HG03378 (cell line): ENCODE results near the gene C2orf78.

Experiments
- ATAC-seq: cut with Tn5 transposase; IDR thresholded peaks from one replicate; pipeline ENCODE4 v1.9.1; 2021; ENCODE audit warnings: mild to moderate bottlenecking, moderate library complexity; ENCODE audit not compliant: unreplicated experiment

The C2orf78 gene

GRCh38 chr2:73836141-73836943, 52.4 kb downstream of the C2orf78 start:
- ATAC-seq = no peak

GRCh38 chr2:73837847-73838585, 54.0 kb downstream of the C2orf78 start:
- ATAC-seq = no peak

- ATAC-seq = no peak
Measured at GRCh38 chr2:73838889-73839534, 55.0 kb downstream of the C2orf78 start.

GRCh38 chr2:73839653-73840411, 55.8 kb downstream of the C2orf78 start:
- ATAC-seq = no peak

GRCh38 chr2:73841912-73842738, 58.1 kb downstream of the C2orf78 start:
- no peak for ATAC-seq

- ATAC-seq = no peak
Measured at GRCh38 chr2:73842739-73843019, 58.7 kb downstream of the C2orf78 start.

DNA sequence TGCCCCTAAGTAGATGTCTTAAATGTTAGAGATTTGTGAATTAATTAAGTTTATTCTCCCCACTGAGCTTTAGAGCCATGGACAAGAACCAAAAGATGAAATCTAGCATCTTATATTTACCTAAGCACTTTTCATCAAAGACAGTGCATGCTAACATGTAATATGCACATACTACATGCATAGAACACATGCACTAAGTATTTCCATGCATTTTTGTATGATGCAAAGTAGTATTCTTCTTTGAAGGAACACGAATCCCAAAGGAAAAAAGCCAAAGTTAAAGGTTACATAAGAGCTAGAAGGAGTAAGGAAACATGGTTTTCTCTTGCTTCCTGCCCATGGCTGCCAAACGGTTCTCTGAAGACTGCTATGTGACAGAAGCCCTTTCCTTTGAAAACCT, 60.1 kb downstream of the C2orf78 start:
- ATAC-seq = no peak

GRCh38 chr2:73850009-73850408, 66.0 kb downstream of the C2orf78 start:
- no peak for ATAC-seq

- ATAC-seq = no peak
Measured at GRCh38 chr2:73851274-73851673, 67.3 kb downstream of the C2orf78 start.

DNA sequence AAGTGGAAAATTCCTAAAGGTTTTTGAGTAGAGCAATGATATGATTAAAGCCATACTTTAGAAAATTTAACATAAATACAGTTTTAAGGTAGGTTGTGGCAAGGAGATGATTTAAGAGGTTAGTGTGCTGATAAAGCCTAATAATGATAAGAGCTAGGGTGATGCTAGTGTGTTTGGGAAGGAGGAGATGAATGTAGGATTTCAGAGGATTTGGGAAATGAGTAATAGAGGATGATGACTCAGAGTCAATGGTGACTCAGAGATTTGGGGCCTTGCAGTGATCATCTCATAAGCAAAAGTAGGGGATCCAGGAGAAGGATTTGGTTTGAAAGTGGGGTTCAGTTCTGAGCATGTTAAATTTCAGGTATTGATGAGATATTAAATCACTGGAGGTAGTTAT, 68.0 kb downstream of the C2orf78 start:
- no peak for ATAC-seq

DNA sequence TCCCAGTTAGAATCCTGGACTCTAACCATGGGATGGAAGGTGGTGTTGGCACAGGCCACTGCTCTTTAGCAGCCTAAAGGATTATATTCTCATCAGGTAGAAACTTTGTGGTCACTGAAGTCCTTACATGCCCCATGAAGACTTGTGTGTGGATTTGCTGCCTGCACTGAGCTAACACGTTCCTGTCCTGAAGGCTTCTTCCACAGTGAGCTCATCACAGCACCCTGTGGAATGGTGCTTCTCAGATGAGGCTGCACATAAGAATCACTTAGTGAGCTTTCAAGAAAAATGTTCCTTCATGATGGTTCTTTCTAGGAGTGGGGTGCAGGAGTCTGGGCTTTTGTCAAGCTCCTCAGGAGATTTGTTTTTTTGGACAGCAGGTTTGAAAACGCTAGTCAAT, 71.5 kb downstream of the C2orf78 start:
- no peak for ATAC-seq

DNA sequence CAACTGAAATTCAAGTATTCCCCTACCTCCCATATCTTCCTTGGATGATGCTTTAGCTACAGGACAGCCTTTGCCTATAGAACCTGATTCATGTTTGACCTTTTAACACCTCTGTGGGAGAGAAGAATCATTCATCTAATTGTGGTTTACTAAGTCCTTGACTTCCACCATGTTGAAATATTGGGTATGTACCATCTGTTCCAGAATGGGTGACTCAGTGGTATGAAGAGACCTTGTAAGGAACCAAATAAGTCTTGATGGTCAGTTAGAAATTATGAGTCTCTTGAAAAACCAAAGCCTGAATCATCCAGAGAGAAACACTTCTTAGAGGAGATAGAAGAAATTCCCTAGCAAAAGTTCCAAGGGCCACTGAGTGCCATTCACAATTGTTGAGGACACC, 72.2 kb downstream of the C2orf78 start:
- ATAC-seq = no peak

- no peak for ATAC-seq
Measured at GRCh38 chr2:73859721-73860586, 76.0 kb downstream of the C2orf78 start.

DNA sequence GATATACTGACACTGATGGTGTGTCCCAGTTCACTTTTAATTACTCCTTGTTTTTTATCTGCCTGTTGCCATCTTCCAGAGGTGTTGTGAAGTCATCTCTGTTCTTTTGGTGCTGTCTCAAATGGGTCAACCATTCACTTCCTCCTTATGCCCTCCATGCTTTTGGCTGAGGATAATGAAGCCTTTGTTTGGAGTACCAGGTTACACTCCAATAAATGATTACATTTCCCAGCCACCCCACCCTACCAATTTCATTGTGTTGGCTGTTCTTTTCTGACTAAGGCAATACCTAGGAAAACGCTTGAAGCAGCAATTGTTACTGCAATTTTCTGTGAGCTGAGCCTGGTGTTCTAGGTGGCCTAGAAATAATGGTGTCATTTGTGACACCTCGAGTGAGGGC, 79.0 kb downstream of the C2orf78 start:
- ATAC-seq = no peak
